HG03342 (cell line): ENCODE results near the gene SHE.
"Not testable (repeated sequence)": the region's sequence is repeated elsewhere in the genome, so short reads cannot be mapped to it uniquely, and the experiment has no call there.

Experiments used
- ATAC-seq: cut with Tn5 transposase; IDR thresholded peaks from one replicate; pipeline ENCODE4 v1.9.1; 2021; ENCODE audit warnings: mild to moderate bottlenecking, moderate library complexity; ENCODE audit not compliant: unreplicated experiment

The SHE gene

DNA sequence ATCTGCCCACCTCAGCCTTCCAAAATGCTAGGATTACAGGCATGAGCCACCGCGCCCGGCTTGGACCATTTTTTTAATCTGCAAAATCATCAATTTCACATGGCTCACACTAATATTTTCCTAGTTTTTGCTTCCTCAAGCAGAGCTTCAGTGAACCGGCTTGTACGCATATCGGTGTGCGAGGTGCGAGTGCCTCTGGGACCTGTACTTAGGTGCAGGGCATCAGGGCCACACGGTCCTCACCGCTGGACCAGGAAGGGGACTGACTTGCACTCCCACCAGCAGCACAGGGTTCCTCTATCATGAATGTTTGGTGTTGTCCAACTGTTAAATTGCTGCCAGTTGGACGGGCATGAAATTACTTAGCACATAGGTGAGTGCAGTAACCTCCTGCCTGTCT lies 15.4 kb upstream of the SHE start:
- ATAC-seq, result no peak

DNA sequence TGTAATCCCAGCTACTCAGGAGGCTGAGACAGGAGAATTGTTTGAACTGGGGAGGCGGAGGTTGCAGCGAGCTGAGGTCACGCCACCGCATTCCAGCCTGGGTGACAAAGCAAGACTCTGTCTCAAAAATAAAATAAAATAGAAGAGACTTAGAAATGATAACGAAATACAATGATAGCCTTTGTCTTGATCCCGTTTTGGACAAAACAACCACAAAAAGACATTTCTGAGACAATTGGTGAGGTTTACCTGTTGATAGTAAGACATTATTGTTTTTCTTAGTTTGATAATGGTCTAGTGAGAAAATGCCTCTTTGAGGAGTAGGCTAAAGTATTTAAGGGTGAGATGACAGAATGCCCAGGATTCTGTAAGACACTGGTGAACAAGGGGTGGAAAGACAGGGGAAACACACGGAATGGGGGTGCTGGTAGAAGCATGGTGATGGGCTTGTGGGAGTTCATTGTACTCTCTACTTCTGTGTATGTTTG lies 11.9 kb upstream of the SHE start:
- ATAC-seq, result no peak

DNA sequence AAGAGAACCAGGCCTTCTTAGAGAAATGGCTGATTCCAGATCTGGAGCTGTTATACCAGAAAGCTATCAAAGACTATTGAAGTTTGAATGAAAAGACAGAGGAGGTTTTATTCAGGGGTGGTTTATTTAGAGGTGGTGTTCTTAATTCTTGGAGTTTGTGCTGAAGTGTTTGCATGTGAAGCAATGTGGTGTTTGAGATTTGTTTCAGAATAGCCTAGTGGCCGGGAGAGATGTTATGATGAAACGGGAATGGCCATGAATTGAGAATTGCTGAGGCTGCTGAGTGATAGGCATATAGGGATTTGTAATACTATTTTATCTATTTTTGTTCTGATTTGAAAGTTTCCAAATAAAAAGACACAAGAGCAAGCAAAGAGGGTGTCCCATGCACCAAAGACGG lies 10.5 kb upstream of the SHE start:
- no peak for ATAC-seq

DNA sequence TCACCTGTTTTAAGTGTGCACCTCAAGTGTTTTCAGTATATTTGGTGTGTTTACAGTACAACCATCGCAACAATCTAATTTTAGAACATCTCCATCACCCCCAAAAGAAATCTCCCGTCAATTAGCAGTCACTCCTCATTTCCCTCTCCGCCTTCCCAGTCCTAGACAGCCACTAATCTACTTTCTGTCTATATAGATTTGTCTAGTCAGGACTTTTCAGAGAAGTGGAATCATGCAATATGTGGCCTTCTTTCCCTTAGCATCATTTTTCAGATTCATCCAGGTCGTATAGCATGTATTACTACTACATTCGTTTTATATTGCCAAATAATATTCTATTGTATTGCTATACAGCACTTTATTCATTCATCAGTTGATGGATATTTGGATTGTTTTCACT lies 1.7 kb upstream of the SHE start:
- no peak for ATAC-seq

DNA sequence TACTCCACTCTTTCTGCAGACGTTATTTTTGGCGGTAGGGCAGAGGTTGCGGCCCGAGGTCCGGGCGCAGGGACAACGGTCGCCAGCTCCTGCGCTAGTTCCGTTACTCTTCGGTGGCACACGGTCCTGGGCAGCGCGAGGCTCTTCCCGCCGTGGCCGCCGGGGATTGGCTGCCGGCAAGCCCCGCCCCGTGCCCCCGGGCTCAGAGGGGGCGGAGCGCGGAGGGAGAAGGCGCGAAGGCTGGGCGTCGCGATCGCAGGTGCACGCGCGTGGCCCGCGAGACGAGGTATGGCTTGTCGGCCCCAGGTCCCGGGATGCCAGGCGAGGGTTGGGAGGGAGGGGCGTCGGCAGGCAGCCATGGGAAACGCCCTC lies 518 bp upstream of the SHE start:
- ATAC-seq, result no peak

DNA sequence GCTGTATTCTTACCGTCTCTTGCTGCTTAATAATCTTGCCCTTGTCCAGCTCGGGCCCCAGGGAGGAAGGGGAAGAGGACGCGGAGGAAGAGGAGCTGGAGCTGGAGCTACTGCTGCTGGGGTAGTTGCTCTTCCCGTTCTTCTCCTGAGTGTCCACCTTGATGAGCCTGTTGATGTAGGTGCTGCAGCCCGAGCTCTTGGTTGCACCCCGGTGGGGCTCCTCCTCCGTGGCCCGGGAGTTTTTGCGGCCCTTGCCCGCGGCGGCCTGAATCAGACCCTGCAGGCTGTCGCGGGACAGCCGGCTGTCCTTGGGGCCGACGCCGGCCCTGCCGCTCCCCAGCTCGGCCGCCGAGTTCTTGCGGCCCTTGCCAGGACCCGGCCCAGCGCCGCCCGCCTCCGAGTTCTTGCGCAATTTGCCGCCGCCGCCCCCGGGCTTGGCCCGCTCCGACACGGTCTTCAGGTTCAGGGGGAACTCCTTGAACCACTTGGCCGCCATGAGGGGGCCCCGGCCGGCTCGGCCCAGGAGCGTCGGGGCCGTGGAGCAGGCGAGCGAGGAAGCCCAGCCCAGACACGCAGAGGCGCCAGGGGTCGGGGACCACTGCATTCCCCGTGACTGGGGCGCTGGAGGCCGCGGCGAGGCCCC lies 668 bp downstream of the SHE start:
- no peak for ATAC-seq

DNA sequence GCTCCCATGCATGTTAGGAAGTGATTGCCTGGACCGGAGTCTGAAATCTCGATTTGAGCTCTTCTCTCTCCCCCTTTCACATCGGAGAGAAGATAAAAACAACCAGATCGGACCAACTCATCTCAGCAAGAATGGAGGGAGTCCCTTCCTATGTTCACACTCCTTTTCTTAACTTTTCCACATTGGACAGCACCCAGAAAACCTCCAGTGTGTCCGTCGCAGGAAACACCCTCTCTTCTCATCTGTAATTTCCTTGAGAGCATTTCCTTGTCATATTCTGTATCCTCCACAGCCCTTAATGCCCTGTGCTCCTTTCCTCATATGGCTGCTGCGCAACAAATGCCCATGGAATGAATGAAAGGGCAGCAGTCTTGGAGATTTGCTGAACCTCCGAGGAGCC lies 1.7 kb downstream of the SHE start:
- no peak for ATAC-seq

DNA sequence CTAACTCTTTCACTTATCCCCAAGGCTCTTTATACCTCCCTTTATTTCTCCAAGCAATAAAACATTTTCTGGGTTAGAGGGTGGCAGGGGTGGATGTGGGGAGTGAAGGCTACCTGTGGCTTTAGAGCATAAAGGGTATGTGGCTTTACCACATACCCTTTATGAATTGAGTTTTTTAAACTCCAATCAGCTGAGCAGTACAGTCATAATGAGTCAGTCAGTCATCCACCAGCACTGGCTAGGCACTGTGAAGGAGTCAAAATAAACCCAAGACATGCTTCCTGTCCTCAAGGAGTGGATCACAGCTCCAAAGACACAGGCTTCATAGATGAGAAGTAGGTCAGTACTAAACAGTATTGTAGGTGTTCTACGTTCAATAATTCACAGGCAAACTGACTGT lies 2.8 kb downstream of the SHE start:
- ATAC-seq, result no peak

DNA sequence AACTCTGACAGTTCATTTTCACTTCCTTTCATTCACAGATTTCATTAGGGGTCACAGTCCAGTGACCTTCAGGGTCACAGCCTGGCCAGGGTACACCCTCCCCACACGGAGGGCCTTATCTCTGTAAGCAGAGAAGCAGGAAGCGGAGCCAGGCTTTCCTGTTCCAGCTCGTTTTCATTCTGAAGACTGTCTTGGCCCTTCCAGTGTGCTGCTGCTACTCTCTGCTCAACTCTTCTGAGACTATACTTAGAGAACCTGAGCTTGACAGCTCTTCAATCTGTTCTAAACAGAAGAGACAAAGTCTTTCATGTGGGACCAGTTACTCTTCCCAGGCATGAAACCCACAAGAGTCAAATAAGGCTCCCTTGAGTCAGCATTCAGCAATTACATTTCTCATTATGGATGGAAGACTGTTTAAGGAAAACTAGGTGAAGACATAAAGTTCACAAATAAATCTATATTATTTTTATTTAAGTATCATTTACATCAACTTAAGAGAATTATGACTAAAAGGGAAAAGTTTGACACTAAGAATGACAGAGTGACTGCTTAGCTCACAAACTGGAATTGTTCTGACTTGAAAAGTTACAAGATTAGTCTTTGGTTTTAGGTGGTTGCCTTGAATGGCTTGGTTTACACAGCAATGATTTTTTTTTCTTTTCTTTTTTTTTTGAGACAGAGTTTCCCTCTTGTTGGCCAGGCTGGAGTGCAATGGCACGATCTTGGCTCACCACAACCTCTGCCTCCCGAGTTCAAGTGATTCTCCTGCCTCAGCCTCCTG lies 5.0 kb downstream of the SHE start:
- ATAC-seq, result no peak

DNA sequence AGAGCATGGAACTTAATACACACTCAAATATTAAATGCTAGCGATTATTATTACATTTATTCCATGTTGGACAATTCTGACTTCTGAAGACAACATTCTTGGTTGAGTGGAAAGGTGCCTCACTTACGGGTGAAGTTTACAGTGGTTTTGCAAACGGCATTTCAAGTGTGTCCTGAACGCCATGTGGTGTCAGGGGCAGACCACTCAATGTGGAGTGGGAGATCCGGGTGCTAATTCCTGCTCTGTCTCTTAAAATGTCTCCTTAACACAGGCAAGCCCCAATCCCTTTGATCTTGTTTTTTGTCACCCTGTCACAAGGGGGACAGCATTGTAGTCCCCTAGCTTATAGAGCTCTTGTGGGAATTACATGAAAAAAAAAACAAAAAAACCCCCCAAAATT lies 5.8 kb downstream of the SHE start:
- no peak for ATAC-seq

DNA sequence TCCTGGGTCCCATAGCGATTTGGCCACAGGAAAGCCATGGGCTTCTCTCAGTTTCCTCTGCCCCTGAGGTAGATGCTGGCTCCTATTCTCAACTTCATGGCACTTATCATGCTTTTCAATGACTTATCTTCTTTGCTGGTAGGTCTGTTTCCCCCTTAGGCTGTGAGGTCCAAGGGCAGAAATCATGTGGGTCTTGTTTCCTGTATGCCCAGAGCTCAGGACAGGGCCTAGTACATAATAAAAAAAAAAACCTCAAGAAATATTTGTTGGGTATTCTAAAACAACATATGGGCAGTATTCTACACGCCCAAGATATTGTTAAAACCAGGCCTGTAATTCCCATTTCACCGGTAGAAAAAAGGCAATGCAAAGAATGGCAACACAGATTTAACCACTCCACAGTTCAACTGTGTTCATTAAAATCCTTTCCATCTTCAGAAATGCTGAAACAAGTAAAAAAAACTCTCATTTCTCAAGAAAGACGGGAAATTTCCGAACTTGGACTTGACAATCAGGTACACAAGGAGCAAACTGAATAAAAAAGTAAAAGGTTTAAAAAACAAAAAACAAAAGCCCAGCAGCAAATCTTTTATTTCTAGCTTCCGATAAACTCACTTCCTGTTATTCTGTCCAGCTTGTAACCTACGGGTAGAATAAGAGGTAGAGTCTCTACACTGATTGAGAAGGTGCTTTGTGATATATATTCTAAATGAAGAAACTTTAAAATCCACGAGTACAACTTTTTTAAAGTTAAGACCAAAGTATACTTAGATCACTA lies 6.5 kb downstream of the SHE start:
- no peak for ATAC-seq

DNA sequence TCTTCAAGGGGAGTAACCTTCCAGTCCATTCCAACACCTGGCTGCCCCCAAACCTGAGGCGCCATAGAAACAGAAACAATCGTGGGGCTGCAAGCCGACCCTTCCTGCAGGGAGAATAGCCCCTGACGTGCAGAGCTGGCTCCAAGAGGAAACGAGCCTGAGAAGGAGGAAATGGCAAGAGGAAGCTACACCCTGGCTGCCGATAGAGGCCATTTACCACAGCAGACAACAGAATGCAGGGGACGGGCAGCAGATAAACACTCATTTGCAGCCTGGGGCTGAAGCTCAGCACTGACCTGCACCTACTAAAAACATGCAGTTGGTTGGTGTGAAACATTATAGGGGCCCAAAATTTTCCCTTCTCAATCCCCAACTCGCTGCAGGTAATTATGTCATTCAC lies 8.9 kb downstream of the SHE start:
- ATAC-seq, result no peak

DNA sequence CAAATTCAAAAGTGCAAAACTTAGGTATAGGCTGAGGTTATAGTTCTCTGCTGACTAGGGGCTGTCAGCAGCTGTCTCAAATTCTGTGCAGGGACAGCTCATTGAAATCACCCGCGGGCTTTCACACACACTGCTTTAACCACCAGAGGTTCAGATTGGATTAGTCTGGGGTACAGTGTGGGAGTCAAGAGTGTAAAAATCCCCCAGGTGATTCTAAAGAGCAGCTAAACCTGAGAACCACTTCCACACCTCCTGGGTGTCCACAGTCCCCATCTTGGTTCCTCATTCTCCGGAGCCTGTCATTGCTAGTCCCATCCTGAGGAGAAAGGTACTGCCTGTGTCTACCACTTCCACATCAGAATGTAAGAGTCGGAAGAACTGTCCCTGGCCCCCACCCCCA lies 10.1 kb downstream of the SHE start:
- no peak for ATAC-seq

DNA sequence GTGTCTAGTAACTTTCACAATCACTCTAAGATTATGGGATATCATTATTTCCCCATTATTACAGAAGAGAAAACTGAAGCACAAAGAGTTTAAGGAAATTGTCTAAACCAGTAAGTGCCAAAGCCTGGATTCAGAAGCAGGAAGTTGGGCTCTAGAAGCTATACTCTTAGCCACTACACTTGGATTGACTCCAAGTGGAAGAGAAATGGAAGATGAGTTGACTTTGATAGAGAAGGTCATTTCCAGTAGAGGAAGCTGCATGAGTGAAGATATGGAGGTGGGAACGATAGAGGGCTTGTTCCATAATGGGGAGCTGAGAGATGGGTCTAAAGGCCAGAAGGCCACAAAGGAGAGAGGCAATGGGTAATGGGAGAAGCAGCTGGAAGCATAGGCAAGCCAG lies 11.9 kb downstream of the SHE start:
- no peak for ATAC-seq

DNA sequence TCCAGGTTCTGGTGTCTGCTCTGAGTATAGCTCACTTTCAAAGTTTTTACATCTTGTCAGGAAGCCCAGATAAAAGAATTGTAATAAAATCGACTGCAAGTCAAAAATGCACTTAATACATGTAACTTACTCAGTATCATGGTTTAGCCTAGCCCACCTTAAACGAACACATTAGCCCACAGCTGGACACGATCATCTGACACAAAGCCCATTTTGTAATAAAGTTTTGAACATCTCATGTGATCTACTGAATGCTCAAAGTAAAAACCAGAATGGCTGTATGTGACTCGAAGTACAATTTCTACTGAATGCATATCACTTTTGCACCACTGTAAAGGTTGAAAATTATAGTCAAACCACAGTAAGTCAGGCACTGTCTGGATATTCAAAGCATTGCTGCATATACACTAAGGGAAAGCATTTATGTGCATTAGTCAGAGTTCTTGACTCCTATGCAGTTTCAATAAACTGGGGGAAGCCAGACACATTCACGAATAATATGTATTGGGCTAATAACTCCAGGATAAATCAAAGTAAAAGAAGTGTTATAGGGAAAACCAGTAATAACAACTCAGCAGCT lies 12.4 kb downstream of the SHE start:
- no peak for ATAC-seq

DNA sequence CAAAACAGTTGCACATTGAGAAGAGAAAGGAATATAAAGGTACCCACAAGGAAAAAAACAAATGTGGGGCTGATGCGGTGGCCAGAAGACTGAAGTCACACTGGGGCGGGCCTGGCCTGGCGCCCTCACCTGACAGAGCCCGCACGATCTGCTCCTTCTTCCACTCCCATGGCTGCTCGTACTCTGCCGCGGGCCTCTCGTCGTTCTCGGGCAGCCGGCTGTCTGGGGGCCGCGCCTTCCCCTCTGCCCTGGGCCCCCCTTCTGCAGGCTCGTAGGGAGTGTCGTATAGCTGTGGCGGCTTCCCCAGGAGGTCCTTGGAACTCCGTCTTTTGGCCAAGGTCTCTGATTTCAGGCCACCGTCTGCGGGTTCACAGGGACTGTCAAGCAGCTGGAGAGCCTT lies 13.3 kb downstream of the SHE start:
- ATAC-seq, result no peak

DNA sequence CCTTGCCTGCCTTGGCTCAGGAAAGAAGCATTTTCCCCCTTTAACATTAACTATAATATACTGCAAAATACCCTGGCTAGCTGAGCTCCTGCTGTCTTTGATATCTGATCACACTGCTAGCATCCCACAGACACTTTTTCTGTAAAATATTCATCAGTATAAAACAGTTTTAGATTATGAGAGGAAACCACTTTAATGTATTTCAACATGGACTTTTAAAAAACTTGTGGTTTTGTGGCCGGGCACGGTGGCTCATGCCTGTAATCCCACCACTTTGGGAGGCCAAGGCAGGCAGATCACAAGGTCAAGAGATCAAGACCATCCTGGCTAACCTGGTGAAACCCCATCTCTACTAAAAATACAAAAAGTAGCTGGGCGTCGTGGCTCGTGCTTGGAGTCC lies 15.5 kb downstream of the SHE start:
- ATAC-seq, result not testable (repeated sequence)

DNA sequence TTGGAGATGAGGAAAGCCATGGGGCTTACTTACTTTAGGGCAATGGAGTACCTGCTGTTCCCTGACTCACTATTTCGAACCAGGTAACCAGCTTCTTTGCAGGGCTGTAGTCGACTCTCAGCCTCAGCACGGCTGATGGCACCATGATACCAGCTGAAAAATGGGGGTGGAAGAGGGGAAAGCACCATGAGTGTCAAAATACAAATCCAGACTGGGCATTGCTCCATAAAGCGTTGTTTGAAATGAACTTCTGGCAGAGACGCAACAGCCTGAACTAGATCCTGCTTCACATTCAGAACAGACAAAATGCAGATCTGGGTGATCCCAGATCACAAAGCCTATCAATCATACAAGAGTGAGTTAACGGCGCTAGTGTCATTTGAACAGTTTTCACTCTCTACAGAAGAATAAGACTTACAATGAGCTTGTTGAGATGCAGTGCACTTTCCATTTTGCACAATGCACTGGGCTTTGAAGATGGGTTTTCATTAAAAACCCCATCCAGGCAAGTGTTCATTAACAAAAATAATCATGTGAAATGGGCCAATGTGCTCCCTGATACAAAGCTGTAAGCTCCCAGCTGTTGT lies 16.2 kb downstream of the SHE start:
- no peak for ATAC-seq

DNA sequence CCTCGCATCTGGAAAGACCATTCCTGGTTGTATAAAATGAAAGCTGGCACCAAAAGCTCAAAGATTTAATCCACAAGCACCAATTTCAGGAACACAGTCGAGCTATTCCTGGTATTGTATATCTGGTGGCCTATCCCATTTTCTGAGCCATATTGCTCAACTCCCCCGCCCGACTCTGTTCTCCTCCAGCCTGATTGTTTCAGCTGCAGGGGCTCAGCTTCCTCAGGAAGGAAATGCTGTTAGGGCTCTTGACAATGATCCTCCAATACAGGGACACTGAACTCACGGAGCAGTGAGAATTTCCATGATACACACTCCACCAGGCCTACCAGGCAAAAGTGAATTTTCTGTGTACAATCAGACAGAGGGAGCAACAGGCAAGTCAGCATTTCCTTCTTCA lies 17.1 kb downstream of the SHE start:
- ATAC-seq, result no peak

DNA sequence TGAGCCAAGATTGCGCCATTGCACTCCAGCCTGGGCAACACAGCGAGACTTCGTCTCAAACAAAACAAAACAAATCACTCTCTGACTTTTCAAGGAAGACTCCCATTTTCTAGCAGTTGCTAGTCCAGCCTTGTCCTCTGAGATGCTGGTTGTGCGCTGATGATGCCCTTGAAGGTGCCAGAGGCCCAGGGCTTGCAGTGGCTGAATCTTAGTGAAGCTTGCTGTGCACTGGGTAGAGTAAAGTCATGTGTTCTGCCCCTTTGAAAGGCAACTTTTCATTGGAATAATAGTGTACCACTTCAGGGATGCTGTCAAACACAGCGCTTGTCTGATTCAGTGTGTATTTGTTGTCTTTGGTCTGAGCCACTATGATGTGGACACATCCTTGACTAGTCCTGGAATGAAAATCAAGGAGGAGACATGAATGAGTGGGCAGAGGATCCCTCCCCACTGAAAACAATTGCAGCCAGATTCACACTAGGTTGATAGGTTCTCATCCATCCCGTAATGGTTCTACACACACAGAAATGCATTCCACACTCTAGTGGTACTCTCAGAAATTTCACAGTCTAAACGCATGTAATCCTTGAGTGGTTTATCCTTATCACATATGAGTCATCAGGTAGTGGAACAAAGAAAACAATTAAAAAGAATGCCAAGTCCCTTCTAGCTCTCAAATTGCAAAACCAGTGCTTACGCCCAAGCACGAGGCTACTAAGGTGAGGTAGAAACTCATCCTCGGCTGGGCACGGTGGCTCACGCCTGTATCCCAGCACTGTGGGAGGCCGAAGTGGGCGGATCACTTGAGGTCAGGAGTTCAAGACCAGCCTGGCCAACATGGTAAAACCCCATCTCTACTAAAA lies 18.0 kb downstream of the SHE start:
- no peak for ATAC-seq
